ENCODE results near the gene TRIM71.

TRIM71 gene

GRCh38 chr3:32869513-32870047 lies 51.8 kb downstream of the TRIM71 start:
- no peak for DNase-seq

DNA sequence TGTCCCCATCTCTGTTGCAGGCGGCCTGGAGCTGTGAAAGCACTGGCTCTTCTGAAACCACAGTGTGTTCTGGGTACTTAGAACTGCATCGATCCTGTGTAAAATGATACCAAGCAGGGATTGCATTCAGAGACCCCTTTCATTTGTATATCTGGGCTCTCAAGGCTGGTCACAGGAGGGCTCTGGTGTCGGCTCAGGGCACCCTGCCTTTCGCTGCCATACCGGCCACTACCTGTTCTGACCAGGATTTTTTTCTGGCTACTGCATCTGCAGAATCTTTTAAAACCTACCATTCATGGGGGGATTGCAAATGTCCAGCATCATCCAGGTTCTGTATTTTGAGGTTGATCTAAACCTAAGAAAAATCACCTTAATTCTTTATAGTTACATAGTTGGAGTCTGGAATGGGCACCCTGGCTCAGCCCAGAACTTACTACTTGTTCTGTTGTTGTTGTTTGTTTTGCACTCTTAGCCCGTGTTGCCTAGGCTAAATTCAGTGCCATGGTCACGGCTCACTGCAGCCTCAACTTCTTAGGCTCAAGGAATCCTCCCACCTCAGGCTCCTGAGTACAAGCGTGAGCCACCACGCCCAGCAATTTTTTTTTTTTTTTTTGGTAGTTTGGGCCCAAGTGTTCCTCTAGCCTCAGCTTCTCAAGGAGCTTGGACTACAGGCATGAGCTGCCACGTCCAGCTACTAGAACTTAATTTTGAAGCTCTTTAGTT lies 52.7 kb downstream of the TRIM71 start:
- DNase-seq = peak; percentile 0

DNA sequence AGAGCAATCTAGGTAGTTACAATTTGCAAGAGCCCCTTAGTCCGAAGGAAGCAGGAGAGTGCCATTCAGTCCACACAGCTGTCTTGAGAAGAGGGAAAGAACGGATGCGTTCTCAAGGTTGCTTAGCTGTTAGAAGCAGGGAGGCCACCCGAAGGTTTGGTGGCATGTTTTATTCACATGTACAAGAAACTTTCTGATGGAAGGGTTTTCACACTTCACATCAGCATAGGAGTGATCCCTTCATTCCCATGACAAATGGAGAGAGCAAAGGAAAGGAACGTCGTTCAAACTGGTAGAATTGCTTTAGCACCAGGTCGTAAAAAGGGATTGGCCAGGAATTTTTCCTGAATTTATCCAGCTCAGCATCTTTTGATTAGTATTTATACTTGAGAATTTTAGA lies 53.5 kb downstream of the TRIM71 start:
- DNase-seq = no peak

DNA sequence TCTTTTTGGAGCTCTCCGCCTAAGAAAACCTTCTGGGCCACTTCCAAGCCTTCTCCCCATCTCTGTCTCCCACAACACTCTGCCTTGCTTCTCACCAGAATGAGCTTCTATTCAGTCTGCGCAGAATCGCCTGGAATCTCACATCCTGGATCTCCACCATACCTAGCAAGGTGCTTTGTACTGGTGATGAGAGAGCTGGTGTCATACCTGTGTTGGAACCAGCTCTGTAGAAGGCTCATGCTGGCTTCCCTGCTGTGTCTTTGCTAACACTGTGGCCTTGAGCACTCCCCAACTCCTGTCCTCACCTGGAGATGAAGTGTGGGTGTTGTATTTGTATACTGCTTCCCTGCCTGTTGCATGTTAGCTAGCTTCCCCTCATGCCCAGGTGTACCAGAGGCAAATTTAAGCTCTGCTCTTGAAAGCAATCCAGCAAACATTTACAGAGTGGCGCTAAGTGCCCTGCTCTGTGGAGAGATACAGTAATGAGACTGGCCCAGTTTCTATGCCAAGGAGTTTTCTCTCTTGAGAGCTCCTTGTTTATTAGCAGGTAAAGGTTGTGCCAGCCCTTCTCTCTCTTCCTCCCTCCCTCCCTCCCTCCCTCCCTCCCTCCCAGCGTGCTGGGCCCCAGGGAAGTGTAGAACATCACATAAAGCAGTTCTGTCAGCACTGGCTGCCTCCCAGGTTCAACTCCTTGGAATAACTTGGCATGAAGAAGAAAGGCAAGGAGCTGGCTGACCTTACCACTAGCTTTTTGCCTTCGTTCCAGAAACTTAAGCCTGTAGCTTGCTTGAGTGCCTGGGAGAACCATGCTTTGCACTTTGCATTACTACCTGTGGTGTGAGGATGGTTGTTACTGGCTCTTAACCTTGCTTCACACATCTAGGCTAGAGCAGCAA lies 54.9 kb downstream of the TRIM71 start:
- peak; percentile 40 for DNase-seq

GRCh38 chr3:32873531-32874130 lies 55.8 kb downstream of the TRIM71 start:
- DNase-seq = no peak

DNA sequence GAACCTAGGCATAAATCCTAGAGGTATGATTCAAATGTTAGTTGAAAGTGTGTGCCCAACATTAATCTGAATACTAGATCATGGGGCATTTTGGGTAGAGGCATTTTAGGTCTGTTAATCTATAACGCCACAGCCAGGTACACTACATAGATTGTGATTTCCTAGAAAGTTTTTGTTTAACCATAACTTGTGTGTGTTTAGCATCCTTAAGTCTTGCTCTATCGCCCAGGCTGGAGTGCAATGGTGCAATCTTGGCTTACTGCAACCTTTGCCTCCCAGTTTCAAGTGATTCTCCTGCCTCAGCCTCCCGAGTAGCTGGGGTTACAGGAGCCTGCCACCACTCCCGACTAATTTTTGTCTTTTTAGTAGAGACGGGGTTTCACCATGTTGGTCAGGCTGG lies 59.1 kb downstream of the TRIM71 start:
- DNase-seq = no peak

GRCh38 chr3:32877598-32877997 lies 59.8 kb downstream of the TRIM71 start:
- no peak for DNase-seq

GRCh38 chr3:32880225-32880624 lies 62.4 kb downstream of the TRIM71 start:
- no peak for DNase-seq

GRCh38 chr3:32881624-32882023 lies 63.8 kb downstream of the TRIM71 start:
- no peak for DNase-seq

DNA sequence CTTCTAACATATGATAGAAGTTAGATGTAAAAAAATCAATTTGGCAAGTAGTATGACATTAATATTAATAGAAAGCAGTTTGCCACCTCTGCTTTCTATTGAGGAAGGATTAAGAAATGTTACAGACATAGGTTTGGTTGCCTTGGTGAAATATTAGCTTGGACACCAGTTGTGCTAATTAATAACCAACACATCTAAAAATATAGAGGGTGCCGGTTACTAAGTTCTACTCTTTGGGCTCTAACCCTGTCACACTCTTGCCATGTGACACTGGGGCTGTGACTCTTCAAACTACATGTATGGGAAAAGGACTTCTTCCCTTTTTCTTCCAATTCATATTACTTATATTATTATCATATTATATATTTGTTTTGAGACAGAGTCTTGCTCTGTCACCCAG lies 64.4 kb downstream of the TRIM71 start:
- no peak for DNase-seq

GRCh38 chr3:32882603-32883025 lies 64.8 kb downstream of the TRIM71 start:
- no peak for DNase-seq

DNA sequence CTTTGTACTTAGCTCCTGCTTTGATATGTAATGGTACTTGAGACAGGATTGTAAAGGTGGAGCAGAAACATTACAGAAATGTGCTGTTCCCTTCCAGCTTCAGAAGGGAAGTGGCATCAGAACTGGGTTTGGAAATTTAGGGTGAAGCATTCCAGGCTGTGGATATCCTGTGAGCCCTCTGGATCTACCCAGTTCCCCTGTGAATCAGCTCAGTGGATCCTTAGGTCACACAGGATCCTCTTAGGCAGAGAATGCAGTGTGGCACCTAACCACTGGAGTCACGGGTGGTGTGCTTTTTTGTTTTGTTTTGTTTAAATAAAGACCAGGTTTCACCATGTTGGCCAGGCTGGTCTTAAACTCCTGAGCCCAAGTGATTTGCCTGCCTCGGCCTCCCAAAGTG lies 66.0 kb downstream of the TRIM71 start:
- DNase-seq = no peak

DNA sequence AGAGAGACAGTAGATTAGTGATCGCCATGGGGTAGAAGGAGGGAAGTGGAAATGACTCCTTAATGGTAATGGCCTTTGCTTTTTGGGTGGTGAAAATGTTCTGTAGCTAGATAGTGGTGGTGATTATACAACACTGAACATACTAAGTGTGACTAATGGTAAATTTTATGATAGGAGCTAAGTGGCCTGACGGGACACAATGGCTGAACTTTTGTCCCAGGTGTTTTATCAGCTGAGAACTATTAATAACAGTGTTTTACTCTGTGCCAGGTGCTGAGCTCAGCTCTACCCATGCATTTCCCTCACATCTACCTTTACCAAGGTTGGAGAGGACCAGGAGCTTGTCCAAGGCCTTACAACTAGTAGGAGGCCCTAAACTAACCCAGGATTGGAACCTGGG lies 66.8 kb downstream of the TRIM71 start:
- no peak for DNase-seq

DNA sequence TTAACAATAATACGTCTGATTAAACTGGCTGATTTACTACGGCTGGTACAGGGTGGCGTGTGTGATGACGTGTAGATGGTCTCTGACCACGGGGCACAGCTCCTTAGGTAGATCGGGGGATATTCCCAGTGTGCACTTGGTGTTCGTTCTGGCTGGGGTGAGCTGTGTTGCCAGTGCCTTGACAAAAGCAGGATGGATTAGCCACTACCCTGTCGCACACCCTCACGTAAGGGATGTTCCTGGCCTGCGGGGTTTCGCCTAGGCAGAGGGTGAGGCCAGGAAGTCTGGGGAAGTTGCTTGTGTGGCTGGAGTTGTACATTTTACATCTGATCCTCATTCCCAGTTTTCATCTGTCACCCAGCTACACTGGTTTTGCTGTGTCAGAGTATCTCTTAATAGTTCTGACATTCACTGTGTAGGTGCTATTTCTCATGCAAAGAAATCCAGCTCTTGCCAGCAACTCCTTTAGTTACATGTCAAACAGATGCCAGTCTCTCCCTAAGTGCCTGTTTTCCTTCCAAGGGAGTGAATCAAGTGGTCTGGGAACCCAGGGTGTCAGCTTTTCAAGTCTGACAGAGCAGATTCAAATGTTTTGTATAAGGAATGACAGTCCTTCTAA lies 67.6 kb downstream of the TRIM71 start:
- no peak for DNase-seq

GRCh38 chr3:32886296-32886695 lies 68.5 kb downstream of the TRIM71 start:
- DNase-seq = no peak

DNA sequence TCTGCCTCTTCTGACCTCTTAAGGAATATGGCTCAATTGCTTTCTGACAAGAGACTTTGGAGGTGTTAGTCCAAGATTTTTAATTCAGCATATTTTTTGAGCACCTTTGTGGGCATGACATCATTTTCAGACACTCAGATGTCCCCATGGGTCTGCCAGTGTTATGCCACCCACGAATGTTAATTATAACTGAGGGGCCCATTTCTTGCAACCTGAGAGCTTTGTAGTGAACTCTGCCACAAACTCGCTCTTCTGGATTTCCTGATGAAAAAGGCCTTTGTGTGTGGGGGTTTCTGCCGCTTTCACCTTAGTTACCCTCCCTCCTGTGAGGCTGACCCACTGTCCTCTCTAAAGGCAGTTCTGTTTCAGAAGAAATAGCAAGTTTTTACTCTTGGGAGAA lies 69.1 kb downstream of the TRIM71 start:
- DNase-seq = no peak

DNA sequence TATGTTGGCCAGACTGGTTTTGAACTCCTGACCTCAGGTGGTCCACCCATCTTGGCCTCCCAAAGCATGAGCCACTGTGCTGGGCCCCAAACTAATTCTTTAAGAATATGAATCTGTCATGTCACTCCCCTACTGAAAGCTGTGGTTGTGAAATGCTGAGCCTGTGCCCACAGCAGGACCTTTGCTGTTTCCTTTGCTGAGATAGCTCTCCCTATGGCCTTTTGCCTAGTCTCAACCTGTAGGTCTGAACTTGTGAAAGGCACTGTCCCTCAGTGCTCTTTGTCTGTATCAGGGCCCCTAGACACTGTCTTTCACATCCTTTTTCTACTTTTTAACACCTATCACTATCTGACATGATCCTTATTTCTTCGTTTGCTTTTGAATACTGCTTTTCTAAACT lies 70.9 kb downstream of the TRIM71 start:
- no peak for DNase-seq

DNA sequence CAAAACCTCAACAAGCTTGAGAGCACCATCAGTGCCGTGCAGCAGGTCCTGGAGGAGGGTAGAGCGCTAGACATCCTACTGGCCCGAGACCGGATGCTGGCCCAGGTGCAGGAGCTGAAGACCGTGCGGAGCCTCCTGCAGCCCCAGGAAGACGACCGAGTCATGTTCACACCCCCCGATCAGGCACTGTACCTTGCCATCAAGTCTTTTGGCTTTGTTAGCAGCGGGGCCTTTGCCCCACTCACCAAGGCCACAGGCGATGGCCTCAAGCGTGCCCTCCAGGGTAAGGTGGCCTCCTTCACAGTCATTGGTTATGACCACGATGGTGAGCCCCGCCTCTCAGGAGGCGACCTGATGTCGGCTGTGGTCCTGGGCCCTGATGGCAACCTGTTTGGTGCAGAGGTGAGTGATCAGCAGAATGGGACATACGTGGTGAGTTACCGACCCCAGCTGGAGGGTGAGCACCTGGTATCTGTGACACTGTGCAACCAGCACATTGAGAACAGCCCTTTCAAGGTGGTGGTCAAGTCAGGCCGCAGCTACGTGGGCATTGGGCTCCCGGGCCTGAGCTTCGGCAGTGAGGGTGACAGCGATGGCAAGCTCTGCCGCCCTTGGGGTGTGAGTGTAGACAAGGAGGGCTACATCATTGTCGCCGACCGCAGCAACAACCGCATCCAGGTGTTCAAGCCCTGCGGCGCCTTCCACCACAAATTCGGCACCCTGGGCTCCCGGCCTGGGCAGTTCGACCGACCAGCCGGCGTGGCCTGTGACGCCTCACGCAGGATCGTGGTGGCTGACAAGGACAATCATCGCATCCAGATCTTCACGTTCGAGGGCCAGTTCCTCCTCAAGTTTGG lies 72.9 kb downstream of the TRIM71 start:
- no peak for DNase-seq

- DNase-seq = no peak
Measured at GRCh38 chr3:32891365-32891764, 73.6 kb downstream of the TRIM71 start.

- no peak for DNase-seq
Measured at GRCh38 chr3:32892625-32893598, 75.1 kb downstream of the TRIM71 start.

DNA sequence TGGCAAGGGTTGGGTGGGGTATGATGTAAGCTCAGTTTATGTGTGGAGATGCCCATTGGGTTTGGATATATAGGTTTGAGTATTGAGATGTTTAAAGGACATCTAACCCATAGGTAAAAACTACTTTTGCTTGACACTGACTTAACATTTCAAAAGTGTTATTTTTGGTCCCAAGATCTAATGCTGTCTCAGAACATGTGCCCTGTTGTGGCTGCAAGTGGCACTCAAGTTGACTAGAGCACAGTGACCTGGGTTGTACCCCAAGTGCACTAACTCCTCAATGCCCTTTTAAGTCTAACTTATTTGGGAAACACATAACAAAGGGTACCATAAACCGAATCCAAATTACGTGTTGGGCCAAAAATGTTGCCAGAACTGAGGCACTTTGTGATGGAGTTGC lies 77.2 kb downstream of the TRIM71 start:
- DNase-seq = no peak

Measured in NCI-H1092 treated with DMSO at 0.1 percent for 48 hours (cell line).